ENCODE results near the gene GTF3C2.

GTF3C2 gene

GRCh38 chr2:27370026-27370815, 13.7 kb upstream of the GTF3C2 start, which contains the start of the genes EIF2B4 and SNX17 (continued):
- TF ChIP-seq ZNF837 (tag by site-specific recombination; IDR thresholded peaks at IDR 0.05) (no peak), ATF2 (tag by site-specific recombination; IDR thresholded peaks at IDR 0.05; ENCODE audit: low read depth) (no peak), ZNF423 (tag by site-specific recombination; IDR thresholded peaks at IDR 0.05) (no peak; the same call in 1 of the 2 replicates), EGR2 (tag by site-specific recombination; IDR thresholded peaks at IDR 0.05; ENCODE audit: low read depth) (peak; percentile 41; the same call in 1 of the 2 replicates), BCL6B (tag by site-specific recombination; IDR thresholded peaks at IDR 0.05) (no peak), ZBTB17 (tag by site-specific recombination; IDR thresholded peaks at IDR 0.05) (peak; percentile 97), ZNF544 (tag by site-specific recombination; IDR thresholded peaks at IDR 0.05) (no peak), ZEB2 (tag by site-specific recombination; IDR thresholded peaks at IDR 0.05) (peak; percentile 95), ZNF114 (tag by site-specific recombination; IDR thresholded peaks at IDR 0.05) (no peak), KLF9 (tag by site-specific recombination; IDR thresholded peaks at IDR 0.05; ENCODE audit: low read depth) (peak; percentile 26; the same call in 1 of the 2 replicates), BCL11B (tag by site-specific recombination; IDR thresholded peaks at IDR 0.05; ENCODE audit: low read depth) (peak; percentile 28; the same call in 1 of the 2 replicates), FEZF1 (tag by site-specific recombination; IDR thresholded peaks at IDR 0.05) (no peak), ZNF426 (tag by site-specific recombination; IDR thresholded peaks at IDR 0.05) (no peak), KLF10 (tag by site-specific recombination; IDR thresholded peaks at IDR 0.05) (peak; percentile 22; the same call in 1 of the 2 replicates), ZNF362 (tag by site-specific recombination; IDR thresholded peaks at IDR 0.05) (no peak), HOXC10 (CRISPR knock-in tag; IDR thresholded peaks at IDR 0.05) (no peak), ZBTB48 (tag by site-specific recombination; IDR thresholded peaks at IDR 0.05) (peak; percentile 64), ZNF513 (tag by site-specific recombination; IDR thresholded peaks at IDR 0.05) (no peak), ZNF354C (tag by site-specific recombination; IDR thresholded peaks at IDR 0.05; ENCODE audit: borderline replicate concordance, low read depth) (no peak), MZF1 (tag by site-specific recombination; IDR thresholded peaks at IDR 0.05; ENCODE audit: borderline replicate concordance) (no peak), ZNF121 (tag by site-specific recombination; IDR thresholded peaks at IDR 0.05) (peak; percentile 68; the same call in 1 of the 2 replicates), ZFP69B (tag by site-specific recombination; IDR thresholded peaks at IDR 0.05) (peak; percentile 84), ZNF280C (tag by site-specific recombination; IDR thresholded peaks at IDR 0.05) (no peak), ZFHX2 (tag by site-specific recombination; conservative IDR thresholded peaks at IDR 0.05) (peak; percentile 78), ZNF654 (tag by site-specific recombination; IDR thresholded peaks at IDR 0.05; ENCODE audit: low read depth) (no peak), GLI4 (tag by site-specific recombination; IDR thresholded peaks at IDR 0.05) (no peak), ZNF501 (tag by site-specific recombination; IDR thresholded peaks at IDR 0.05) (peak; percentile 94), RBAK (tag by site-specific recombination; IDR thresholded peaks at IDR 0.05) (no peak), ZNF558 (tag by site-specific recombination; IDR thresholded peaks at IDR 0.05) (no peak; the same call in 1 of the 2 replicates), ZNF26 (tag by site-specific recombination; IDR thresholded peaks at IDR 0.05) (no peak), ZNF37A (tag by site-specific recombination; IDR thresholded peaks at IDR 0.05) (no peak)
